ENCODE results near the gene ACSL1. TPM values are rescaled to one million over a fixed set of nuclear protein-coding genes. Genes with fewer than 3 reads are reported as not detected.
A peak's percentile ranks its signal among the peaks of the same experiment; 100 is the strongest.
"Not testable (repeated sequence)": the region's sequence is repeated elsewhere in the genome, so short reads cannot be mapped to it uniquely, and the experiment has no call there.

Gene ACSL1
- total RNA-seq, 1 donor from 2014 or later: 316 TPM

DNA sequence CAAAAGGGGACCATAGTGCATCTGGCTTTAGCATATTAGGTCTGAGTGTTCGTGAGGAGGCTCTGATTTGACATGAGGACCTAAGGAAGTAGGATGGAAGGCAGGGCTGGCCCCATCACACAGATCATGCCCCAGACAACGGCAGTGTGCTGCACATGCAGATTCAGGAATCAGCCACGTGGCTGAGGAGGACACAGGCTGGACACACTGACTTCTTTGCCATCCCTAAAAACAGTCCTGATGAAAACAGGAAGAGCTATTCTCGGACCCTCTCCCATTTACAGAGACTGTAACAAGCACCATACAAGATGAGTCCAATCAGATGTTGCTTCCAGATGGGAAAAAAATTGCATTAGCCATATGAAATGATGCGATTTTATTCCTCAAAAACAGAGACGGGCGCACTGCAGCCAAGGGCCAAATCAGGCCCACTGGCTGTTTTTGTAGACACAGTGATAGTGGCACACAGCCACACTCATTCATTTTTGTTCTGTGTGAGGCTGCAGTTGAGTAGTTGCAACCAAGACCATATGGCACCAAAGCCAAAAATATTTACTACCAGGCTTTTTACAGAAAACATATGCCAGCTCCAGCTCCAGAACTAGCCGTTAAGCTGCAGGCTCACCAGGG, 41.0 kb downstream of the ACSL1 start:
- intact Hi-C loops (cut with micrococcal nuclease): no loop called here
- Histone ChIP-seq H3K27me3 (ENCODE audit: low read depth) (no peaks in the 10 kb centered on the region), H3K36me3 (peaks cover 89% of the 10 kb centered on the region), H3K4me1 (peaks cover 21% of the 10 kb centered on the region), H3K27ac (replicated peaks) (no peak overlapping the region), H3K4me3 (no peak overlapping the region), H3K9me3 (replicated peaks) (no peaks in the 10 kb centered on the region)
- DNase-seq: no peak
- TF ChIP-seq, protein P1, sequence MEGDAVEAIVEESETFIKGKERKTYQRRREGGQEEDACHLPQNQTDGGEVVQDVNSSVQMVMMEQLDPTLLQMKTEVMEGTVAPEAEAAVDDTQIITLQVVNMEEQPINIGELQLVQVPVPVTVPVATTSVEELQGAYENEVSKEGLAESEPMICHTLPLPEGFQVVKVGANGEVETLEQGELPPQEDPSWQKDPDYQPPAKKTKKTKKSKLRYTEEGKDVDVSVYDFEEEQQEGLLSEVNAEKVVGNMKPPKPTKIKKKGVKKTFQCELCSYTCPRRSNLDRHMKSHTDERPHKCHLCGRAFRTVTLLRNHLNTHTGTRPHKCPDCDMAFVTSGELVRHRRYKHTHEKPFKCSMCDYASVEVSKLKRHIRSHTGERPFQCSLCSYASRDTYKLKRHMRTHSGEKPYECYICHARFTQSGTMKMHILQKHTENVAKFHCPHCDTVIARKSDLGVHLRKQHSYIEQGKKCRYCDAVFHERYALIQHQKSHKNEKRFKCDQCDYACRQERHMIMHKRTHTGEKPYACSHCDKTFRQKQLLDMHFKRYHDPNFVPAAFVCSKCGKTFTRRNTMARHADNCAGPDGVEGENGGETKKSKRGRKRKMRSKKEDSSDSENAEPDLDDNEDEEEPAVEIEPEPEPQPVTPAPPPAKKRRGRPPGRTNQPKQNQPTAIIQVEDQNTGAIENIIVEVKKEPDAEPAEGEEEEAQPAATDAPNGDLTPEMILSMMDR (IDR thresholded peaks at IDR 0.05; ENCODE audit: borderline replicate concordance): no peak

DNA sequence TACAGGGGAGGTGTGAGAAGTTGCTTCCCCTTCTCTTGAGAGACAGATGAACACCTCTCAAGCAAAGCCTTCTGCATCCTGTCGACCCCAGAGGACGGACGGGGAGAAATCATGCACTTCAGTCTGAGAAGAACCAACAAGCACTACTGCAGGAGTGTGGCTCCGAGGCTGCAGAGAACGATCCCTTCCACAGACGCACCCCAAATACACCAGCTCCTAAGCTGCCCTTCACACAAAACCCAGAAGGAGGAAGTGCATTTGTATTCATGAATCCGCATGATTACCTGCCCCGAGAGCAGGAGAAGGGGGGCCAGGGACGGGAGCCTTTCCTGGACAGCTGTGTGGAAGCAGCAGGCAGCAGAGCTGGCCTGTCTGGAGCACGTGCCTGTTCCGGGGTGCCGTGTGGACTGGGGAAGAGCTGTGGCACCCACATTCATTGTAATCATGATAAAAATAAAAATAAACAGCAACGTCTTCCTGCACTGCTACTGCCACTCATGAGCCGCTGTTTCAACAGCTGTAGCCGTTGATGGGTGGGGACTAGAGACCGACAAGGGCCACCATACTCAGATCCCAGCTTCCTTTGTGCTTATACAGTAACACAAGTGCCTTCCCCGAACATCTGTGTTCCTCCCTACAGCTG, 42.9 kb downstream of the ACSL1 start:
- Histone ChIP-seq H3K27ac (replicated peaks) (no peak overlapping the region), H3K4me3 (no peak overlapping the region), H3K9me3 (replicated peaks) (no peaks in the 10 kb centered on the region), H3K4me1 (peaks cover 15% of the 10 kb centered on the region), H3K36me3 (peaks cover 91% of the 10 kb centered on the region), H3K27me3 (ENCODE audit: low read depth) (no peaks in the 10 kb centered on the region)
- no peak for DNase-seq
- intact Hi-C loops (cut with micrococcal nuclease): no loop called here
- TF ChIP-seq, protein P1 (IDR thresholded peaks at IDR 0.05; ENCODE audit: borderline replicate concordance): no peak

DNA sequence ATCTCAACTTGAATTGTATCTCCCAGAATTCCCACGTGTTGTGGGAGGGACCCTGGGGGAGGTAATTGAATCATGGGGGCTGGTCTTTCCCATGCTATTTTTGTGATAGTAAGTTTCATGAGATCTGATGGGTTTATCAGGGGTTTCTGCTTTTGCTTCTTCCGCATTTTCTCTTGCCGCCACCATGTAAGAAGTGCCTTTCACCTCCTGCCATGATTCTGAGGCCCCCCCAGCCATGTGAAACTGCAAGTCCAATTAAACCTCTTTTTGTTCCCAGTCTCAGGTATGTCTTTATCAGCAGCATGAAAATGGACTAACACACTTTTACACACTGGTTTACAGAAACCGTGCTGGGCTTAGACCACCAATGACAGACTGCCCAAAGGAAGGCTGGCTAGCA, 46.6 kb downstream of the ACSL1 start:
- H3K4me3 ChIP-seq; H3K27ac ChIP-seq (replicated peaks); H3K9me3 ChIP-seq (replicated peaks); DNase-seq; intact Hi-C loops (cut with micrococcal nuclease); H3K27me3 ChIP-seq (ENCODE audit: low read depth): not testable (repeated sequence)
- Histone ChIP-seq H3K36me3 (peaks cover 86% of the 10 kb centered on the region), H3K4me1 (peaks cover 32% of the 10 kb centered on the region)

DNA sequence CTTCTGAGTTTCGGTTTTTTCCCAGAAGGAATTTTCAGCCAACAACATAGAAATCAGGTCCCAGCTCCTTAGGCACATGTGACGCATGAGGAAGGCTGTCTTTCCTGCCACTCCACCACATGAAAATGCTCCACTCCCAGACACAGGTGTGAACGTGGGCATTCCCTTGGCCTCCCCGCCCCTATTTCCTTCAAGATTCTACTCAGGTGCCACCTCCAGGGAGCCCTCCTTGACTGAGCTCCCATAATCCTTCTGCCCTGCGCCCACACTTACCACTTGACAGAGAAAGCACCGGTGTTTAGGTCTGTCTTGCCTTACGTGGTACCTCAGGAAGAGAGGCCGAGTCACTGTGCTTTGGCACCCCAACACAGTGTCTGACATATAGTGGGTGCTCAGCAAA, 47.4 kb downstream of the ACSL1 start:
- H3K27ac ChIP-seq (replicated peaks): no peak overlapping the region

DNA sequence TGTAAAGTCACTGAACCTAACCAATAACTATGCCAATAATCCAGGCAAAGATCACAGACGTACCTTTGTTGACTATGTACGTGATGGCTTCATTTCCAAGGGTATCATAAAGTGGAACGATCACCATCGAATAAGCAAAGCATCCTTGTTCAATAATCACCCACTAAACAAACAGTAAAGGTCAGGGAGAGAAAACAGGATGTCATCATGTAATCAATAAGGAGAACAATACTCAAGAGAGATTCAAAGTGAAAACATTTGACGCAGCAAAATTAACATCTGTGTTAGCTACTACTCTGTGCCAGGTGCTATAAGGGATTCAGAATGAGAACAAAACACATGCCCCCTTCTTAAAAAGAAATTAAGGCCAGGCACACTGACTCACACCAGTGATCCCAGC, 48.9 kb downstream of the ACSL1 start:
- no peak for DNase-seq
- H3K27me3 ChIP-seq (ENCODE audit: low read depth): no peaks in the 10 kb centered on the region
- peaks cover 22% of the 10 kb centered on the region for H3K4me1 ChIP-seq
- intact Hi-C loops (cut with micrococcal nuclease): no loop called here
- H3K36me3 ChIP-seq: peaks cover 88% of the 10 kb centered on the region
- TF ChIP-seq, protein P1 (IDR thresholded peaks at IDR 0.05; ENCODE audit: borderline replicate concordance): no peak
- H3K4me3 ChIP-seq: no peak overlapping the region
- H3K9me3 ChIP-seq (replicated peaks): no peaks in the 10 kb centered on the region
- peak overlapping the region; percentile 41 for H3K27ac ChIP-seq (replicated peaks)

More for the DNA sequence above, 47.4 kb downstream of the ACSL1 start:
- DNase-seq: no peak
- Histone ChIP-seq H3K4me3 (no peak overlapping the region), H3K36me3 (peaks cover 86% of the 10 kb centered on the region), H3K4me1 (peaks cover 28% of the 10 kb centered on the region), H3K27me3 (ENCODE audit: low read depth) (no peaks in the 10 kb centered on the region), H3K9me3 (replicated peaks) (no peaks in the 10 kb centered on the region)
- TF ChIP-seq, protein P1 (IDR thresholded peaks at IDR 0.05; ENCODE audit: borderline replicate concordance): no peak
- intact Hi-C loops (cut with micrococcal nuclease): no loop called here

DNA sequence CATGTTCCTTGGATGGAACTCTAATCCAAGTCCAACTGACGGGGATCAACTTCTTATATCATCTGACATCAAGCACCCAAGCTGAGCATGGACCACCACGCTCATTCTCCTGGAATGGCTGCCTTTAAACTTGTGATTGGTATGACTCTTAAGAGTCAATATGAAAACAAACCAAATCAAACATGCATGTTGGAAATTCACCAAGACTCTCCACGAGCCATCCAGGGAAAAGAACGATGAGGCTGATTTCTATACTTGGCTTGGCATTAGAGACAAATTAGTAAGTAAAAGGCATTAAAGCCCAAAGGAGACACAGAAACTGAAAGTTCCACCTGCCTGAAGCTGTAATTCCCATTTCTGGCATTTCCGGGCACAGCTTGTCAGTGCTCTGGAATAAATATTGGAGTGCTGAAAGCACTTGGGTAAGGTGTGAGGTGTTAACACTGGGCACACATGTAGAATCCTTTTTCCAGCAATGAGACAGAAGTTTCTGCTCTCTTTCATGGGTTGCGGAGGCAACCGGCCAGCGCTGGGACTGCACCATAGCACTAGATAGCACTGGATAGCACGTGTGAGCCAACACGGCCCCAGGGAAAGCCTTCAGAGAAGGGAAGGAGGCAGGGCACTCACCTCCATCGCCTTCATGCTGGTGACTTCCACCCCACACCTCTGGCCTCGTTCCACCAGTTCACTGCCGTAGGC, 49.8 kb downstream of the ACSL1 start:
- TF ChIP-seq, protein P1 (IDR thresholded peaks at IDR 0.05; ENCODE audit: borderline replicate concordance): no peak
- no peak overlapping the region for H3K4me3 ChIP-seq
- H3K9me3 ChIP-seq (replicated peaks): no peaks in the 10 kb centered on the region
- peak overlapping the region; percentile 41 for H3K27ac ChIP-seq (replicated peaks)
- intact Hi-C loops (cut with micrococcal nuclease): no loop called here
- peaks cover 22% of the 10 kb centered on the region for H3K4me1 ChIP-seq
- peak; percentile 41 for DNase-seq
- peaks cover 92% of the 10 kb centered on the region for H3K36me3 ChIP-seq
- no peaks in the 10 kb centered on the region for H3K27me3 ChIP-seq (ENCODE audit: low read depth)
